Medulla oblongata (tissue), 1 donor: Measurements from ENCODE around the gene GRB10.
"Not testable (repeated sequence)": the region's sequence is repeated elsewhere in the genome, so short reads cannot be mapped to it uniquely, and the experiment has no call there.

ENCODE experiments used
- DNase-seq: peaks from one replicate; pipeline ENCODE4 v3.0.0-alpha.2; 2015; ENCODE audit errors: extremely low spot score

Gene GRB10

GRCh38 chr7:50554431-50555322 lies 228.0 kb downstream of the GRB10 start:
- no peak for DNase-seq

- DNase-seq: no peak
Observed at GRCh38 chr7:50553973-50554372, 228.7 kb downstream of the GRB10 start.

- no peak for DNase-seq
Observed at GRCh38 chr7:50552921-50553320, 229.8 kb downstream of the GRB10 start.

DNA sequence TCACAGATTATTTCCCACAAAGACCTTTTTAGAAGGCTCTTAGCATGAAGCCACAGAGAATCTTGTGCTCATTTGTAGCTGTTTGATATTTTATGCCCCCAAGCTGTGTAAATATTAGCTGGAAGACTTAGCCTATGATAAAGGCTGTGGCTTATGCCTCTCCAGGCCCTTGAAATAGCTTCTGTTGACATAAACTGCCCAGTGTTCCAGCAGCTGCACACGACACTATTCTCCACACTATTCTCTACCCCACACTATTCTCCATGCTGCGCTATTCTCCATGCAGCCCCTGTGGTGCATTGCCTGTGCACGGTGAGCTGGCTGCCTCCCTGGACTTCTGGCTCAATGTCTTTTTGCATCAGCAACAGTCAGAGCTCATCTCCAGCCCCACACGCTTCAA lies 230.6 kb downstream of the GRB10 start:
- no peak for DNase-seq

DNA sequence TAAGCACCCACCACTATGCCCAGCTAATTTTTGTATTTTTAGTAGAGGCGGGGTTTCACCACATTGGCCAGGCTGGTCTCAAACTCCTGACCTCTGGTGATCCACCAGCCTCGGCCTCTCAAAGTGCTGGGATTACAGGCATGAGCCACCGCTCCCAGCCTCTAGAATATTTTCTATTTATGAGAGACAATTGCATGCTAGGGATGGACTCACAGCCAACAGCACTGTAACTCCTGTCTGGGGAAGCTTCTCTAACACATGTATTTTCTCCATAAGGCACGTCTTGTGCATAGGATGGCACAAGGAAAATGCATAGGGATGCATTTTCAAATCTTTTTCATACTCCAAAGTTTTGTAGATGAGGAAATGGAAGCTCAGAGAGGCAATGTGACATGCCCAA lies 237.1 kb downstream of the GRB10 start:
- not testable (repeated sequence) for DNase-seq

DNA sequence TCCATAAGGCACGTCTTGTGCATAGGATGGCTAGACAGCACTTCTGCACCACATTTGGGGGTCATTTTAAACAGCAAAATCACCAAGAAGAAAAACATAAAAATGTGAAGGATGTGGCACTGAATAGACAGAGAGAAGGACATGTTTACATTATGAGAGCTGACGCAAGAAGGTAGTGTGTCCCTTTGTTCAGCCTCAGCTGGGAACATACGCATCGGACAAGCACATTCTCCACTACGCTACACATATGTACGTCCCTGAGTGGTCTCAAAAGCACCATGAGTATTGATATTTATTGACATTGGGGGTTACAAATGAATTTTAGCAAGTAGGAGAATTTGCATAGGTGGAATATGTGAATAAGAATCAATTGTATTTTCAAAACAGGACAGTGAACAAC lies 237.7 kb downstream of the GRB10 start:
- no peak for DNase-seq

DNA sequence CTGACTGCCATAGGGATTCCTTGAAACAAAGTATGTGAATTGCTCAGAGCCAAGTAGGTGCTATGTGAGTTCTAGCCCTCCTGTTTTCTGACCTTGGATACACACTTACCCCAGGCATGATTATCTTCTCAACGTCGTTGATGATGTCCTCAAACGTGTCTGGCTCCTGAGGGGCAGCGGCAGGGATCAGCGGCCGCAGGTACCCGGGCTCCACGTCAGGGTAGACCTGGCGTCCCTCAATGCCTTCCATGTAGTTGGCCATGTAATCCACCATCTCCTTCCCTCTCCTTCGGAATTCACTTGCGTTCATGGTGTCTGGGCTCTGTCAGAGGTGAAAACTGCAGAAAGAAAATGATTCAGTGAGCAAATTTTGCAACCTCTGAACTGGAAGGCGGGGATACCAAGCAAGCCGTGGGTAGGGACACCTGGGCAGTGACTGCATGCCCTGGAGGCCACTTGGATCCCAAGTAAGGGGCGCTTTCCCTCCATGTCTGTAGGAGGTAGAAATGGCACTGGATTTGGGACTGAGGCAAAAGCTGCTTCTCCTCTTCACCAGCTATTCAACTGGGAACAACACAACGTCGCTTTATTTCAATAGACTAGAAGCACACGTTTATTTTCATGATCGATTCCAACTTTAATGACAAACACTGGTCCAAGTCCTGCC lies 238.8 kb downstream of the GRB10 start:
- no peak for DNase-seq

DNA sequence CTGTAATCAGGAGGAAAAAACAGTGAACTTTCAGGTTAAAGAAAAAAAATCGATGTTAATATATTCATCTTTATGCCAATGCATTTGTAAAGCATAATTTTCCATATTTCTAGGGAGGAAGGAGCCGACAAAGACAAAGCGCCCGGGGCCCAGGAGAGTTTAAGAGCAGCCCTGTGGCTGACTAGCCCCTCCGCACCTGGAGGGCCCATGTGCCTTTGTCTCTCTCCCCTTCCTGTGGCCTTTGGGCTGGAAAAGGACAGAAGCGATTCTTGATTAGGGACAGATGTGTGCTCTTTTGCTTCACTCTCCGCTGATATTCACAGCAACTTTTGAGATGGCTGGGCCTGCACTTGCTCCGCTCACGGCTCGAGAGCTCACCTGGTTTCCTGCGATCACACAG lies 240.6 kb downstream of the GRB10 start:
- DNase-seq: no peak

GRCh38 chr7:50540785-50541579 lies 241.7 kb downstream of the GRB10 start:
- no peak for DNase-seq
